HG03066 (cell line): ENCODE measurements around the gene ZNF562.

Source experiments
- ATAC-seq: cut with Tn5 transposase; IDR thresholded peaks from one replicate; pipeline ENCODE4 v1.9.1; 2021; ENCODE audit warnings: low read depth; ENCODE audit not compliant: unreplicated experiment

ZNF562 gene

DNA sequence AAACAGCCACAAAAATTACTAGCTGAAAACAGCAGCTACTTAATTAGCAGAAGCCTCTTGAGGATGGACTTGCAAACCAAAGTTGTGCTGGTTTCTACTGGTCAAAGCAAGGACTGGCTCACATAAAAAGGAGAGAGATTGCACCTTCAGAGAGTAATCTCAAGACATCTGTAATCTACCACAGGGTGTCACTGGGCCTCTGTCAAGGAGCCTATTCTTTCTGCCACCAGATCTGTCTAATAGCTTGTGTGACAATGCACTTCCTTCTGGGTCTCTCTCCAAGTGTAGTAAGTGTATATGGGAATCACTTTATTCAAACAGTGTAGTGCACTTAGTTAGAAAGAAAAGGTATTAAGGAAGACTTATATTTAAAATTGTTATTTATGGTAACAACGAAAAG is 29.4 kb downstream of the ZNF562 start:
- no peak for ATAC-seq

DNA sequence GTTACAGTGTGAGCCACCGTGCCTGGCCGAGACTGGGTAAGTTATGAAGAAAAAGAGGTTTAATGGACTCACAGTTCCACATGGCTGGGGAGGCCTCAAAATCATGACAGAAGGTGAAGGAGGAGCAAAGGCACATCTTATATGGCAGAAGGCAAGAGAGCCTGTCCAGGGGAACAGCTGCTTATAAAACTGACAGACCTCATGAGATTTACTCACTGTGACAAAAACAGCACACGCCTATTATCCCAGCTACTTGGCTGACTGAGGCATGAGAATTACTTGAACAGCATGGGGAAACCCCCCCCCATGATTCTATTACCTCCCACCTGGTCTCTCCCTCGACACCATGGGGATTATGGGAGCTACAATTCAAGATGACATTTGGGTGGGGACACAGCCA is 30.4 kb downstream of the ZNF562 start:
- no peak for ATAC-seq

DNA sequence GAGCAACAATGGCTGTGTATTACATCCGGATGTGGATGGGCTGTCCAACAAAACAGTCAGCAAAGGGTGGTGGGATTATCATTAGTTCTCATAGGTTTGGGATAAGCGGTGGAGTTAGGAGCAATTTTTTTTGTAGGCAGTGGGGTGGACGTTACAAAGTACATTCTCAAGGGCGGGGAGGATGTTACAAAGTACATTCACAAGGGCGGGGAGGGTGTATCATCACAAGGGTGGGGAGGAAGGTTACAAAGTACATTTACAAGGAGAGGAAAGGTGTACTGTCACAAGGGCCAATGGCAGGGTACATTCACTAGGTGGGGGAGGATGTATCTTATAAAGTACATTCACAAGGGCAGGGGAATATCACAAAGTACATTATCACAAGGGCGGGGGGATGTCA is 33.1 kb downstream of the ZNF562 start:
- no peak for ATAC-seq

DNA sequence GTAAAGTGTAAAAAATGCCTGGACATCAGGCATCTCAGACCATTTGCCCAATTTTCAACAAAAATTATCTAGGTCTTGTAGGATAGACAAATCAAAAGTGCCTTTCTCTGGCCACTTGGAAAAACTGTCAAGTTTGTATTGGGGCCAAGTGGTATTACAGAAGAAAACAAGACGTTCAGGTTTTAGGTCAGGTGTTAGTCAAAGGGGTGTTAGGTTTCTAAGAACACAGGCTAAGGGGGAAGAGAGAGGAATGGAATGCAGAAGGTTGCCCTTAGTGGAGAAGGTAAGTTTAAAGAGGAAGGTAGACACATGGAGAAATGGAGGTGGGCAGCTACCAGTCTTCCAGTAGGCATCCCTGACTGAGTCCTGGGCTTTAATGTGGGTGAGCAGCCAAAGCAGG is 33.9 kb downstream of the ZNF562 start:
- ATAC-seq, result no peak

DNA sequence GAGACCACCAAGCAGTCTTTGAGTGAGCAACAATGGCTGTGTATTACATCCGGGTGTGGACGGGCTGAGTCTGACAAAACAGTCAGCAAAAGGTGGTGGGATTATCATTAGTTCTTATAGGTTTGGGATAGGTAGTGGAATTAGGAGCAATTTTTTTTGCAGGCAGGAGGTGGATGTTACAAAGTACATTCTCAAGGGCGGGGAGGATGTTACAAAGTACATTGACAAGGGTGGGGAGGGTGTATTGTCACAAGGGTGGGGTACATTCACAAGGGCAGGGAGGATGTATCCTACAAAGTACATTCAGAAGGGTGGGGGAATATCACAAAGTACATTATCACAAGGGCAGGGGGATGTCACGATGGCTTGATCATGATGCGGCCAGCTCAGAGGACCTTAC is 38.9 kb downstream of the ZNF562 start:
- ATAC-seq, result no peak

DNA sequence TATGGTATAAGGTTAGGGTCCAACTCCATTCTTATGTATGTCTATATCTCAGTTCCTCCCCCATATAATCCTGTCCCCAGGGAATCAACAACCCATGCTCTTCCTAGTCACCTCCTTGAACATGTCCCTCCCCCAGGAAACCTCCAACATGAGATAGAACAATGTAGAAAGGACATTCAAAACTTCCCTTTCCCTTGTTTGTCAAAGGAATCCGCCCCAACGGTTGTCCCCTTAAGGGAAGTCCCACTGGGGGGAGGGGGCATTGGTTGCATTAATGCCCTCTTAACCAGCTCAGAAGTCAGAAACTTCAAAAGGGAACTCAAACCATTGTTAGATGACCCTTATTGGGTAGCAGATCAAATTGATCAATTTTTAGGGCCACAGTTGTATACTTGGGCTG is 47.0 kb downstream of the ZNF562 start:
- ATAC-seq, result no peak

DNA sequence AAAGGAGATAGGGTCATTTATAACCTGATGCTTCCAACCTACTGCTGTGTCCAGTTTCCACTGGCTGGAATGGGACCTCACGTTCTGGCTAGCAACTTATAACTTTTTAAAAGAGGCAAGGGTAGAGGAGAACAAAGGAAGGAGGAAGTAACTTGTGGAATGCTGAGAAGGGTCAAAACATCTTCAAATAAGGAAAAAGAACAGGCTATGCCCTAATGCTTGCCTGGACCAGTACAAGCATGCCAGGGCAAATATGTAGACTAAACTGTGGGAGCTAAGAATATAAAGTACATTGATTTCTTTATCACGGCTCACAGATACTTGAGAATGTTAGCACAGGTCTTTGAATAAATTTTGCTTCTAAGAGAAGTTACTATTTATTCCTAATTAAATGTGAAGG is 52.4 kb downstream of the ZNF562 start:
- ATAC-seq, result no peak

DNA sequence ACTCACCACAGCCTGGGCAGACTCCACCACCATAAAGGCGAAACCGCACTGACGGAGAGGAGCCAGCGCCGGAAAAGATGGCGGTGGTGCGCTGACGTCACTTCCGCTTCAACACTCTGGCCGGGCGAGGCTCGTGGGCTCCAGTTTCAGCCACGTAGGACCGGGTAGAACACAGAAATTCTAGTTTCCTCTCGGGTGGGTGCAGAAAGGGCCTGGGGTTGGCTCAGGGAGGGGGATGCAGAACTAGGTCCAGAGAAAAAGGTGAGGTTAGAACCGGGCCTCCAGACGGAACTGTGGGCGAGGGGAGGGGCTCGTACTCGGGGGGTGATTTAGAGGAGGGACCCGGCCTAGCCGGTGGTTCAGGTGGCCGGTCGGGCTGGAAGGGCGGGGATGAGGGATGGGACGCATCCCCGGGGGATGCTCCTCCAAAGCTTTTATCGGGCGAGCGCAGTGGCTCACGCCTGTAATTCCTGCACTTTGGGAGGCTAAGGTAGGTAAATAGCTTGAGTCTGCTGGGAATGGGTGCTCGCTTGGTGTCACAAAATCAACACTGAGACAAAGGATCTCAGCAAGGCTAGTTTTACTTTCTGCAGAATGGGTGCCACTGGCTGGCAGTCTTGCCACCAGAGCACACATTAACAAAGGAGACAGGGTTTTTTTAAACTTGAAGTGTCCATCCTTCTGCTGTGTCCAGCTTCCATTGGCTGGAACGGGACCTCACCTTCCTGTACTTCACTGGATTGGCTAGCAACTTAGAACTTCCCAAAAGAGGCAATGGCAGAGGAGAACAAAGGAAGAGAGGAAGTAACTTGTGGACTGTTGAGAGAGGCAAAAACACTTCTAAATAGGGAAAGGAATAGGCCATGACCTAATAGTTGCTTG is 53.5 kb downstream of the ZNF562 start, which contains the start of gene ZNF561:
TSS of gene ZNF561 (minus strand) at position 77 of the 882 bp plus-strand sequence. CDS start 1,776 bp downstream, outside the sequence.
- peak; percentile 77 for ATAC-seq

DNA sequence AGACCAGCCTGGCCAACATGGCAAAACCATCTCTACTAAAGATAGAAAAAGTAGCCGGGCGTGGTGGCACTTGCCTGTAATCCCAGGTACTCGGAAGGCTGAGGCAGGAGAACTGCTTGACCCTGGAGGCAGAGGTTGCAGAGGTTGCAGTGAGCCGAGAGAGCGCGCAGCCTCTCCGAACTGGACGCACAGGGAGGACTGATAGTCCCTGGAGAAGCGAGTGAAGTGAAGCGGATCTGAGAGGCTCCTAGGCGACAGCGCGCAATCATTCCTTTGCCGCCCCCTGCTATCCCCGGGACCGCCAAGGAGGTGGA is 54.1 kb downstream of the ZNF562 start:
- ATAC-seq, result peak; percentile 23

DNA sequence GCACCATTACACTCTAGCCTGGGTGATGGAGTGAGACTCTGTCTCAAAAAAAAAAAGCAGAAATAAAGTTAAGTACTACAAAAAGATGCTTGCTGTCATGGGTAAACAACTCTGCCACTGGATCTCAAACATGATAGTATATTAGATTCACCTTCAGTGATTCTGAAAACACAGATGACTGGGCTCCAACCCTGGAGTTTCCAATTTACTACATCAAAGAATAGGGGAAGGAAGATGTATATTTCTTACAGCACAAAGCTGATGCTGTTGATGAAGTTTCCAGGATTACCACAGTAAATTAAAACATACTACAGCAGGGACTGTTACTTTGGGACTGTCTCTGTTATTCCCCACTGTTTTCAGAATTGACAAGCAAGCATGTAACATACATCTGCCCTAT is 59.1 kb downstream of the ZNF562 start:
- no peak for ATAC-seq

DNA sequence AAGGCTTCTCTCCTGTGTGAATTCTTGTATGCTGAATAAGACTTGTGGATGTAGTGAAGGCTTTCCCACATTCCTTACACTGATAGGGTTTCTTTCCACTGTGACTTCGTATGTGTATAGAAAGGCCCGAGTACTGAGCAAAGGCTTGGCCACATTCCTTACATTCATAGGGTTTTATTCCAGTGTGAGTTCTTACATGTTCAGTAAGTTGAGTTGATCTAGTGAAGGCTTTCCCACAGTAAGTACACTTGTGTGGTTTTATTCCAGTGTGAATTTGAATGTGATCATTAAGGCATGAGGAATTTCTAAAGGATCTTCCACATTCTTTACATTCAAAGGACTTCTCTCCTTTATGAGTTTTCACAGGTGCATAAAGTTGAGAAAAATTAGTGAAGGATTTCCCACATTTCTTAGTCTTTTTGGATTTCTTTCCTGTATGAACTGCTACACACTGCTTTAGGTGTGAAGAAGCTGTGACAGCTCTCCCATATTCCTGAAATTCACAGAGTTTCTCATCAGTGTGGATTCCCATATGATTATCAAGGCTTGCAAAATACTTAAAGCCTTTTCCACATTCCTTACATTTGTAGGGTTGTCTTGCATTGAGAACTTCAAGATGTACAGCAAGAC is 64.3 kb downstream of the ZNF562 start:
- ATAC-seq, result no peak

DNA sequence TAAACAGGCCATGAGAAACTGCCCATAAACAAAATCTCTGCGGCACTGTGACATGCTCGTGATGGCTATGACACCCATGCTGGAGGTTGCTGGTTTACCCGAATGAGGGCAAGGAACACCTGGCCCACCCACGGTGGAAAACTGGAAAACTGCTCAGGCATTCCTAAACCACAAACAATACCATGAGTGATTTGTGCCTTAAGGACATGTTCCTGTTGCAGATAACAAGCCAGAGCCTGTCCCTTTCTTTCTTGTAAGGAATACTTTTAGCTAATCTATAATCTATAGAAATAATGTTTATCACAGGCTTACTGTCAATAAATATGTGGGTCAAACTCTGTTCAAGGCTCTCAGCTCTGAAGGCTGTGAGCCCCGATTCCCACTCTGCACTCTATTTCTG is 66.0 kb downstream of the ZNF562 start:
- no peak for ATAC-seq

DNA sequence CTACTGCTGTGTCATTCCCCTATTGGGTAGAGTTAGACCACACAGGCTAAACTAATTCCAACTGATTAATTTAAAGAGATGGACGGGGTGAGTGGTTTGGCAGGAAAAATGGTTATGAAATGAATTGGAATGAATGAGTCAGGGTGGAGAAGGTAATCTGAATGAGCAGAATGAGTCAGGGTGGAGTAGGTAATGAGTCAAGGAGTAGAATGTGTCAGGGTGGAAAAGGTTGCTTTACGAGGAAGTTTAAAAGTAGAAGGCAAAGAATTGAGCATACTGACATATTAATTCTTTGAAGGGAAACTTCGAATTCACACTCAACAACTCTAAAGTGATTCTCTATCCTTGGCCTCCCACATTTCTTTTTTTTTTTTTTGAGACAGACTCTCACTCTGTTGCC is 77.9 kb downstream of the ZNF562 start:
- ATAC-seq, result no peak
